ENCODE results near the gene TRIM75.

DNA sequence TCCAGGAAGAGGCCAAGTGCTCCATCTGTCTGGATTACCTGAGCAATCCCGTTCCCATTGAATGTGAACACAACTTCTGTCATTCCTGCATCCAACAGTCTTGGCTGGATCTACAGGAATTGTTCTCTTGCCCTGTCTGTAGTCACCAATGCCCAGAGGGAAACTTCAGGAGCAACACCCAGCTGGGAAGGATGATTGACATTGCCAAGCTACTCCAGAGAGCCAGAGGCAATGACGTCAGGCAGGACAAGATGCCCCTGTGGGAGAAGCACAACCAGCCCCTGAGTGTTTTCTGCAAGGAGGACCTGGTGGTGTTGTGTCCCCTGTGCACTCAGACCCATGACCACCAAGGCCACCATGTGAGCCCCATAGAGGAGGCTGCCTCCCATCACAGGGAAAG is 43.2 kb upstream of the TRIM75 start:
- no peak for TF ChIP-seq EZH2 (IDR thresholded peaks at IDR 0.05; ENCODE audit: low read length, missing control alignments)
- TF ChIP-seq, protein P1, sequence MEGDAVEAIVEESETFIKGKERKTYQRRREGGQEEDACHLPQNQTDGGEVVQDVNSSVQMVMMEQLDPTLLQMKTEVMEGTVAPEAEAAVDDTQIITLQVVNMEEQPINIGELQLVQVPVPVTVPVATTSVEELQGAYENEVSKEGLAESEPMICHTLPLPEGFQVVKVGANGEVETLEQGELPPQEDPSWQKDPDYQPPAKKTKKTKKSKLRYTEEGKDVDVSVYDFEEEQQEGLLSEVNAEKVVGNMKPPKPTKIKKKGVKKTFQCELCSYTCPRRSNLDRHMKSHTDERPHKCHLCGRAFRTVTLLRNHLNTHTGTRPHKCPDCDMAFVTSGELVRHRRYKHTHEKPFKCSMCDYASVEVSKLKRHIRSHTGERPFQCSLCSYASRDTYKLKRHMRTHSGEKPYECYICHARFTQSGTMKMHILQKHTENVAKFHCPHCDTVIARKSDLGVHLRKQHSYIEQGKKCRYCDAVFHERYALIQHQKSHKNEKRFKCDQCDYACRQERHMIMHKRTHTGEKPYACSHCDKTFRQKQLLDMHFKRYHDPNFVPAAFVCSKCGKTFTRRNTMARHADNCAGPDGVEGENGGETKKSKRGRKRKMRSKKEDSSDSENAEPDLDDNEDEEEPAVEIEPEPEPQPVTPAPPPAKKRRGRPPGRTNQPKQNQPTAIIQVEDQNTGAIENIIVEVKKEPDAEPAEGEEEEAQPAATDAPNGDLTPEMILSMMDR (conservative IDR thresholded peaks at IDR 0.05 in 1 of 2, IDR thresholded peaks at IDR 0.05 in 1 of 2; ENCODE audit: low read depth in 1 of 2, low read length in 2 of 2): no peak

All from fibroblast of lung (primary cell).